K562 (cell line): ENCODE measurements around the gene MAN1B1. TPM values are rescaled to one million over a fixed set of nuclear protein-coding genes. Genes with fewer than 3 reads are reported as not detected.

Source experiments
- CBFA2T3 ChIP-seq: fragments of 450-650 bp; IDR thresholded peaks from 2 replicates; pipeline ENCODE4 v1.6.1; 2017
- CREM ChIP-seq: IDR thresholded peaks from 2 replicates; pipeline ENCODE4 v1.6.1; 2014; ENCODE audit warnings: antibody characterized with exemption, low read depth
- DNMT1 ChIP-seq: fragments of 450-650 bp; IDR thresholded peaks from 2 replicates; pipeline ENCODE4 v1.6.1; 2016; ENCODE audit warnings: antibody characterized with exemption, mild to moderate bottlenecking
- DPF2 ChIP-seq: fragments of 450-650 bp; IDR thresholded peaks from 2 replicates; pipeline ENCODE4 v1.6.1; 2016
- EP300 ChIP-seq: IDR thresholded peaks from 2 replicates; pipeline ENCODE4 v1.6.1; 2012; ENCODE audit warnings: low read length, improper control_type of control experiment
- ETV5 ChIP-seq: sonication (generic); formaldehyde crosslinking; IDR thresholded peaks from 2 replicates; pipeline ENCODE4 v1.4.0; 2020; ENCODE audit warnings: low read depth, mild to moderate bottlenecking, missing genetic modification reagents
- KLF13 ChIP-seq: fragments of 450-650 bp; IDR thresholded peaks from 2 replicates; pipeline ENCODE4 v1.6.1; 2016; ENCODE audit warnings: missing genetic modification characterization, low read depth, mild to moderate bottlenecking, missing compliant biosample characterization, moderate library complexity, borderline replicate concordance
- KLF6 ChIP-seq: fragments of 250-450 bp; sonication (Bioruptor Pico); IDR thresholded peaks from 2 replicates; pipeline ENCODE4 v1.4.0; 2020; ENCODE audit warnings: mild to moderate bottlenecking, moderate library complexity, borderline replicate concordance
- MIER1 ChIP-seq: fragments of 450-650 bp; IDR thresholded peaks from 2 replicates; pipeline ENCODE4 v1.6.1; 2016; ENCODE audit warnings: antibody characterized with exemption, mild to moderate bottlenecking, low read depth
- NBN ChIP-seq: fragments of 450-650 bp; IDR thresholded peaks from 2 replicates; pipeline ENCODE4 v1.6.1; 2016; ENCODE audit warnings: low read depth, mild to moderate bottlenecking
- OTX1 ChIP-seq: fragments of 450-650 bp; formaldehyde crosslinking; IDR thresholded peaks from 2 replicates; pipeline ENCODE4 v1.4.0; 2022; ENCODE audit warnings: mild to moderate bottlenecking
- SMAD3 ChIP-seq: fragments of 450-650 bp; formaldehyde crosslinking; conservative IDR thresholded peaks from 2 replicates; pipeline ENCODE4 v1.4.0; 2020; ENCODE audit warnings: mild to moderate bottlenecking
- SMARCB1 ChIP-seq: IDR thresholded peaks from 2 replicates; pipeline ENCODE4 v1.6.1; 2011; ENCODE audit warnings: improper control_type of control experiment, low read depth; ENCODE audit not compliant: insufficient read length
- SUPT5H ChIP-seq: fragments of 450-650 bp; IDR thresholded peaks from 2 replicates; pipeline ENCODE4 v1.6.1; 2016
- TSC22D4 ChIP-seq: fragments of 450-650 bp; IDR thresholded peaks from 2 replicates; pipeline ENCODE4 v1.6.1; 2016; ENCODE audit warnings: missing genetic modification characterization, missing biosample characterization, control low read depth
- ZFP1 ChIP-seq: fragments of 450-650 bp; formaldehyde crosslinking; IDR thresholded peaks from 2 replicates; pipeline ENCODE4 v1.4.0; 2020; ENCODE audit warnings: mild to moderate bottlenecking, mixed read lengths
- ZKSCAN1 ChIP-seq: fragments of 150-350 bp; IDR thresholded peaks from 2 replicates; pipeline ENCODE4 v1.6.1; 2016; ENCODE audit warnings: low read depth, low read length
- ZNF217 ChIP-seq: sonication (generic); formaldehyde crosslinking; IDR thresholded peaks from 2 replicates; pipeline ENCODE4 v1.8.0; 2022; ENCODE audit warnings: mild to moderate bottlenecking, missing genetic modification reagents
- ZNF23 ChIP-seq: fragments of 250-450 bp; sonication (Bioruptor Pico); IDR thresholded peaks from 2 replicates; pipeline ENCODE4 v1.4.0; 2020; ENCODE audit warnings: mild to moderate bottlenecking
- ZNF507 ChIP-seq: conservative IDR thresholded peaks from 2 replicates; pipeline ENCODE4 v1.6.1; 2017; ENCODE audit warnings: missing genetic modification characterization, missing compliant biosample characterization
- polyA plus RNA-seq, 8 experiments: library from polyadenylated mRNA; depleted of rRNA in 4 of 8; stranded (reverse) in 5 of 8; unstranded in 3 of 8; fragments of >200 nt; fragmentation: Nextera tagmentation in 2 of 8; fragmentation: Illumina TruSeq in 1 of 8; extraction: Ambion mirVana in 2 of 8; extraction: Trizol in 1 of 8; gene quantifications; 2 replicates each; pipeline versions ENCODE4 v1.2.1 to v1.2.3, GENCODE V29; 2011 to 2014; ENCODE audit warnings: inconsistent platforms in 1 of 8, missing spikeins in 1 of 8
- total RNA-seq, 7 experiments: library from RNA; depleted of rRNA in 6 of 7; stranded (reverse); fragments of >200 nt in 6 of 7; fragmentation: Illumina TruSeq in 2 of 7; extraction: Trizol in 2 of 7; gene quantifications; 2 replicates each; pipeline versions ENCODE4 v1.2.1 to v1.2.3, GENCODE V29; 2011 to 2021; ENCODE audit warnings: low replicate concordance in 1 of 7
- TF ChIP-seq, protein P1 (sequence below): fragments of 450-650 bp; IDR thresholded peaks from 2 replicates; pipeline ENCODE4 v1.6.1; 2017; ENCODE audit warnings: antibody characterized with exemption, mild to moderate bottlenecking
- TF ChIP-seq, protein P2 (sequence below), 2 experiments: fragments of 250-450 bp in 1 of 2; fragments of 450-650 bp in 1 of 2; sonication (Bioruptor Pico) in 1 of 2; IDR thresholded peaks; 2 replicates each; pipeline versions ENCODE4 v1.6.1 to v1.8.0; 2016 to 2021; ENCODE audit warnings: mild to moderate bottlenecking in 2 of 2, moderate library complexity in 2 of 2, missing compliant biosample characterization in 1 of 2, missing genetic modification characterization in 1 of 2
- TF ChIP-seq, protein P3 (sequence below): sonication (generic); formaldehyde crosslinking; IDR thresholded peaks from 2 replicates; pipeline ENCODE4 v1.8.0; 2022; ENCODE audit warnings: mild to moderate bottlenecking, missing genetic modification reagents
- TF ChIP-seq, protein P4 (sequence below): fragments of 450-650 bp; IDR thresholded peaks from 2 replicates; pipeline ENCODE4 v1.6.1; 2018; ENCODE audit warnings: mild to moderate bottlenecking, low read depth; ENCODE audit not compliant: partially characterized antibody

MAN1B1 gene
- total and polyA plus RNA-seq, 9 of the 15 experiments (the other 6 are each of a cell fraction or from before 2014, with no cell fraction given) = 0.55 to 36.6 (median 27.3) TPM

DNA sequence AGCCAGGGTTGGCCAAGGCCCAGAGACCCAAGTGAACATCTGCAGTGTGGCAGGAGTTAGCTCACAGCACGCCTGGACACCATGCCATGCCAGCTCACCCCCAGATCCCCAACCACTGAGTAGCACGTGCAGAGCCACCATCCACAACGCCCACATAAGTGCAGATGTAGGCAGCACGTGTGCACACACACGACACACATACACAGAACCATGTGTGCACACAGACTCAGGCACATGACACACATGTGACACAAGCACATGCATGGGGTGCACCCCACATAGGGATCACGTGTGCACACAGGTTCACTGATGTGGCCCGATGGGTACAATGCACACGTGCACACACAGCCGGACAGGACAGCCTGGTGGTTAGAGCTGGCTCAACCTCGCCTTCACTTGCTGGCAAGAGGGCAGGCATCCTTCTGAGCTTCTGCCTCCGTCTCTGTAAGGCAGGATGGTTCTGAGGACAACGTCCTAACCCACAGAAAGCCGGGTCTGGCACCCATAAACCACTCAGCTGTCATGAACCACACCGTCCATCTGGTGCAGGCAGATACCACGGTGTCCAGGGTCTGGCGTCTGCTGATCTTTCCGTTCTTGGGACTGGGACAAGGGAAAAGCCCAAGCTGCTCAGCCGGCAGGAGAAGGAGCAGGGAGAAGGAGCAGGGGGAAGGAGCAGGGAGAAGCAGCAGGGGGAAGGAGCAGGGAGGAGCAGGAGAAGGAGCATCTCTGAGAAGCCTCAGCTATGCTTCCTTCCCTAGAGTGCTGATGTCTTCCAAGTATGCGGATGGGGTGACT is 71.0 kb downstream of the MAN1B1 start (continued):
- TF ChIP-seq, protein P1, sequence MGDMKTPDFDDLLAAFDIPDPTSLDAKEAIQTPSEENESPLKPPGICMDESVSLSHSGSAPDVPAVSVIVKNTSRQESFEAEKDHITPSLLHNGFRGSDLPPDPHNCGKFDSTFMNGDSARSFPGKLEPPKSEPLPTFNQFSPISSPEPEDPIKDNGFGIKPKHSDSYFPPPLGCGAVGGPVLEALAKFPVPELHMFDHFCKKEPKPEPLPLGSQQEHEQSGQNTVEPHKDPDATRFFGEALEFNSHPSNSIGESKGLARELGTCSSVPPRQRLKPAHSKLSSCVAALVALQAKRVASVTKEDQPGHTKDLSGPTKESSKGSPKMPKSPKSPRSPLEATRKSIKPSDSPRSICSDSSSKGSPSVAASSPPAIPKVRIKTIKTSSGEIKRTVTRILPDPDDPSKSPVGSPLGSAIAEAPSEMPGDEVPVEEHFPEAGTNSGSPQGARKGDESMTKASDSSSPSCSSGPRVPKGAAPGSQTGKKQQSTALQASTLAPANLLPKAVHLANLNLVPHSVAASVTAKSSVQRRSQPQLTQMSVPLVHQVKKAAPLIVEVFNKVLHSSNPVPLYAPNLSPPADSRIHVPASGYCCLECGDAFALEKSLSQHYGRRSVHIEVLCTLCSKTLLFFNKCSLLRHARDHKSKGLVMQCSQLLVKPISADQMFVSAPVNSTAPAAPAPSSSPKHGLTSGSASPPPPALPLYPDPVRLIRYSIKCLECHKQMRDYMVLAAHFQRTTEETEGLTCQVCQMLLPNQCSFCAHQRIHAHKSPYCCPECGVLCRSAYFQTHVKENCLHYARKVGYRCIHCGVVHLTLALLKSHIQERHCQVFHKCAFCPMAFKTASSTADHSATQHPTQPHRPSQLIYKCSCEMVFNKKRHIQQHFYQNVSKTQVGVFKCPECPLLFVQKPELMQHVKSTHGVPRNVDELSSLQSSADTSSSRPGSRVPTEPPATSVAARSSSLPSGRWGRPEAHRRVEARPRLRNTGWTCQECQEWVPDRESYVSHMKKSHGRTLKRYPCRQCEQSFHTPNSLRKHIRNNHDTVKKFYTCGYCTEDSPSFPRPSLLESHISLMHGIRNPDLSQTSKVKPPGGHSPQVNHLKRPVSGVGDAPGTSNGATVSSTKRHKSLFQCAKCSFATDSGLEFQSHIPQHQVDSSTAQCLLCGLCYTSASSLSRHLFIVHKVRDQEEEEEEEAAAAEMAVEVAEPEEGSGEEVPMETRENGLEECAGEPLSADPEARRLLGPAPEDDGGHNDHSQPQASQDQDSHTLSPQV = no peak
- TF ChIP-seq NBN (no peak), TSC22D4 (tag) (no peak), SMAD3 (CRISPR knock-in tag) (no peak), ZNF507 (no peak), ETV5 (CRISPR knock-in tag) (no peak), DPF2 (peak; percentile 41; the same call in 1 of the 2 replicates), OTX1 (no peak), KLF13 (tag) (no peak), MIER1 (no peak), ZNF217 (no peak), SMARCB1 (no peak), CREM (no peak), CBFA2T3 (peak; percentile 83), DNMT1 (no peak), ZNF23 (CRISPR knock-in tag) (no peak), SUPT5H (no peak), ZKSCAN1 (no peak), EP300 (peak; percentile 13; the same call in 1 of the 2 replicates), KLF6 (no peak), ZFP1 (CRISPR knock-in tag) (no peak)
- TF ChIP-seq, protein P2, sequence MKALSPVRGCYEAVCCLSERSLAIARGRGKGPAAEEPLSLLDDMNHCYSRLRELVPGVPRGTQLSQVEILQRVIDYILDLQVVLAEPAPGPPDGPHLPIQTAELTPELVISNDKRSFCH (CRISPR knock-in tag; IDR thresholded peaks at IDR 0.05) = no peak
- TF ChIP-seq, protein P2 (tag; IDR thresholded peaks at IDR 0.05) = no peak
- TF ChIP-seq, protein P3, sequence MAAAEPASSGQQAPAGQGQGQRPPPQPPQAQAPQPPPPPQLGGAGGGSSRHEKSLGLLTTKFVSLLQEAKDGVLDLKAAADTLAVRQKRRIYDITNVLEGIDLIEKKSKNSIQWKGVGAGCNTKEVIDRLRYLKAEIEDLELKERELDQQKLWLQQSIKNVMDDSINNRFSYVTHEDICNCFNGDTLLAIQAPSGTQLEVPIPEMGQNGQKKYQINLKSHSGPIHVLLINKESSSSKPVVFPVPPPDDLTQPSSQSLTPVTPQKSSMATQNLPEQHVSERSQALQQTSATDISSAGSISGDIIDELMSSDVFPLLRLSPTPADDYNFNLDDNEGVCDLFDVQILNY (CRISPR knock-in tag) = no peak
- TF ChIP-seq, protein P4, sequence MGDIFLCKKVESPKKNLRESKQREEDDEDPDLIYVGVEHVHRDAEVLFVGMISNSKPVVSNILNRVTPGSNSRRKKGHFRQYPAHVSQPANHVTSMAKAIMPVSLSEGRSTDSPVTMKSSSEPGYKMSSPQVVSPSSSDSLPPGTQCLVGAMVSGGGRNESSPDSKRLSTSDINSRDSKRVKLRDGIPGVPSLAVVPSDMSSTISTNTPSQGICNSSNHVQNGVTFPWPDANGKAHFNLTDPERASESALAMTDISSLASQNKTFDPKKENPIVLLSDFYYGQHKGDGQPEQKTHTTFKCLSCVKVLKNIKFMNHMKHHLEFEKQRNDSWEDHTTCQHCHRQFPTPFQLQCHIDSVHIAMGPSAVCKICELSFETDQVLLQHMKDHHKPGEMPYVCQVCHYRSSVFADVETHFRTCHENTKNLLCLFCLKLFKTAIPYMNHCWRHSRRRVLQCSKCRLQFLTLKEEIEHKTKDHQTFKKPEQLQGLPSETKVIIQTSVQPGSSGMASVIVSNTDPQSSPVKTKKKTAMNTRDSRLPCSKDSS = no peak
